Retinal pigment epithelial cell (primary cell): ENCODE data around the gene ANKS6.

ENCODE experiments used
- DNase-seq: peaks from one replicate; pipeline ENCODE4 v3.0.0-alpha.2; 2010; ENCODE audit warnings: low read depth
- H3K4me3 ChIP-seq: 2 replicates; pipeline ENCODE4 v1.5.1; 2011; ENCODE audit warnings: mild to moderate bottlenecking, low read length, control low read depth, moderate library complexity
- CTCF ChIP-seq: conservative IDR thresholded peaks from 2 replicates; pipeline ENCODE4 v1.5.1; 2011; ENCODE audit warnings: low read depth, low read length, control low read depth, inconsistent platforms

ANKS6 gene

GRCh38 chr9:98815391-98815951 lies 19.1 kb upstream of the ANKS6 start:
- TF ChIP-seq CTCF, result no peak
- H3K4me3 ChIP-seq, result no peak overlapping the region
- no peak for DNase-seq

- no peak overlapping the region for H3K4me3 ChIP-seq
- no peak for TF ChIP-seq CTCF
- DNase-seq, result peak; percentile 93
Measured at GRCh38 chr9:98811051-98811650, 14.8 kb upstream of the ANKS6 start.

GRCh38 chr9:98810102-98810842 lies 13.9 kb upstream of the ANKS6 start:
- TF ChIP-seq CTCF, result no peak
- no peak for DNase-seq
- no peak overlapping the region for H3K4me3 ChIP-seq

- TF ChIP-seq CTCF, result no peak
- DNase-seq, result peak; percentile 74
- no peak overlapping the region for H3K4me3 ChIP-seq
Measured at GRCh38 chr9:98809311-98810101, 13.2 kb upstream of the ANKS6 start.

- no peak for DNase-seq
- peak overlapping the region; percentile 55 for H3K4me3 ChIP-seq
- no peak for TF ChIP-seq CTCF
Measured at GRCh38 chr9:98808875-98809274, 12.5 kb upstream of the ANKS6 start.

- H3K4me3 ChIP-seq, result peak overlapping the region; percentile 55
- DNase-seq, result peak; percentile 32
- no peak for TF ChIP-seq CTCF
Measured at GRCh38 chr9:98808411-98808815, 12.1 kb upstream of the ANKS6 start.
